B cell (primary cell): Measurements from ENCODE around the gene MAGEC3.

ENCODE experiments used
- CTCF ChIP-seq: fragments of 200-600 bp; IDR thresholded peaks from one replicate; pipeline ENCODE4 v1.8.0; 2022; ENCODE audit warnings: antibody characterized with exemption, mild to moderate bottlenecking
- EZH2 ChIP-seq: IDR thresholded peaks from 2 replicates; pipeline ENCODE4 v1.6.1; 2012; ENCODE audit warnings: borderline replicate concordance, low read depth, mild to moderate bottlenecking, moderate library complexity, low read length; ENCODE audit not compliant: insufficient read depth, poor library complexity, severe bottlenecking

- no peak for TF ChIP-seq CTCF
- TF ChIP-seq EZH2: no peak
Measured at GRCh38 chrX:141857479-141857878, 19.4 kb downstream of the MAGEC3 start.
